Activated CD4-positive, alpha-beta memory T cell treated with anti-CD3 and anti-CD28 coated beads for 36 hours (primary cell): Measurements from ENCODE around the gene SLC39A6. TPM values are rescaled to one million over a fixed set of nuclear protein-coding genes. Genes with fewer than 3 reads are reported as not detected.
A peak's percentile ranks its signal among the peaks of the same experiment; 100 is the strongest.
"Not testable (repeated sequence)": the region's sequence is repeated elsewhere in the genome, so short reads cannot be mapped to it uniquely, and the experiment has no call there.

Source experiments
- CTCF ChIA-PET: fragments of 350-600 bp; sonication (Branson Sonifier 250); formaldehyde crosslinking; loops from one replicate; lab custom pipeline; 2021; ENCODE audit warnings: antibody characterized with exemption, inconsistent platforms; lab: Charles Lee
- POLR2A ChIA-PET: fragments of 350-600 bp; sonication (Branson Sonifier 250); formaldehyde crosslinking; loops from one replicate; lab custom pipeline; 2021; ENCODE audit warnings: antibody characterized with exemption; lab: Charles Lee
- DNase-seq: peaks from one replicate; pipeline ENCODE4 v3.0.0-alpha.2; 2020
- H3K27ac Mint-ChIP-seq: one replicate; pipeline ENCODE4 v1.8.0; 2021; ENCODE audit warnings: mixed read lengths
- H3K27me3 Mint-ChIP-seq: one replicate; pipeline ENCODE4 v1.8.0; 2021; ENCODE audit warnings: mixed read lengths
- H3K36me3 Mint-ChIP-seq: one replicate; pipeline ENCODE4 v1.8.0; 2021; ENCODE audit warnings: mixed read lengths
- H3K4me1 Mint-ChIP-seq: one replicate; pipeline ENCODE4 v1.8.0; 2021; ENCODE audit warnings: low read depth, mixed read lengths
- H3K4me3 Mint-ChIP-seq: one replicate; pipeline ENCODE4 v1.8.0; 2021; ENCODE audit warnings: mild to moderate bottlenecking, mixed read lengths
- H3K9me3 Mint-ChIP-seq: one replicate; pipeline ENCODE4 v1.8.0; 2021; ENCODE audit warnings: mixed read lengths
- intact Hi-C: fragments of 100-400 bp; cut with micrococcal nuclease; formaldehyde crosslinking; loops from one replicate; pipeline ENCODE4 v1.15.1; 2023
- total RNA-seq, 2 experiments: library from RNA; stranded (reverse); gene quantifications; one replicate each; pipeline ENCODE4 v1.2.3, GENCODE V29; 2021

The SLC39A6 gene
- total RNA-seq, 2 experiments from 2014 or later: 23.7 to 24.3 TPM

- intact Hi-C loops: no loop called here
- H3K27me3 Mint-ChIP-seq: no peaks in the 10 kb centered on the region
- peak overlapping the region; percentile 94 for H3K4me3 Mint-ChIP-seq
- H3K27ac Mint-ChIP-seq: no peak overlapping the region
- CTCF ChIA-PET: interaction anchor here (0.6 kb wide), 1 partner anchor 114 kb away, joined by 3 read pairs; no protein-coding TSS in a partner anchor
- POLR2A ChIA-PET: no interaction called here
- DNase-seq: no peak
- peaks cover 16% of the 10 kb centered on the region for H3K36me3 Mint-ChIP-seq
- H3K9me3 Mint-ChIP-seq: no peaks in the 10 kb centered on the region
- peaks cover 49% of the 10 kb centered on the region for H3K4me1 Mint-ChIP-seq
Observed at GRCh38 chr18:36131692-36132483, 2.7 kb upstream of the SLC39A6 start.

- H3K27me3 Mint-ChIP-seq: no peaks in the 10 kb centered on the region
- no peaks in the 10 kb centered on the region for H3K9me3 Mint-ChIP-seq
- no peak for DNase-seq
- peaks cover 55% of the 10 kb centered on the region for H3K4me1 Mint-ChIP-seq
- ChIA-PET CTCF (interaction anchor here (0.8 kb wide), 1 partner anchor 159 kb away, joined by 3 read pairs; the partner anchor contains the start of gene RMP24), POLR2A (interaction anchor here (1.2 kb wide), 1 partner anchor 11 kb away, joined by 3 read pairs; no protein-coding TSS in a partner anchor)
- H3K36me3 Mint-ChIP-seq: peaks cover 14% of the 10 kb centered on the region
- no peak overlapping the region for H3K27ac Mint-ChIP-seq
- intact Hi-C loops: no loop called here
- H3K4me3 Mint-ChIP-seq: peak overlapping the region; percentile 94
Observed at GRCh38 chr18:36130883-36131653, 1.9 kb upstream of the SLC39A6 start.

GRCh38 chr18:36130039-36130831, 1.1 kb upstream of the SLC39A6 start:
- peak overlapping the region; percentile 94 for H3K4me3 Mint-ChIP-seq
- H3K36me3 Mint-ChIP-seq: peaks cover 19% of the 10 kb centered on the region
- POLR2A ChIA-PET: interaction anchor here (0.5 to 1.7 kb wide), 4 partner anchors 10 to 64 kb away, joined by 3 to 6 read pairs (median 3); no protein-coding TSS in a partner anchor
- no peaks in the 10 kb centered on the region for H3K9me3 Mint-ChIP-seq
- no peak for DNase-seq
- H3K27me3 Mint-ChIP-seq: no peaks in the 10 kb centered on the region
- CTCF ChIA-PET: interaction anchor here (0.8 to 3.2 kb wide), 3 partner anchors 19 to 158 kb away, joined by 3 to 12 read pairs (median 4); partner anchors contain the start of gene RMP24
- H3K4me1 Mint-ChIP-seq: peaks cover 56% of the 10 kb centered on the region
- H3K27ac Mint-ChIP-seq: peak overlapping the region; percentile 95
- intact Hi-C loops: no loop called here

GRCh38 chr18:36128907-36129299, 237 bp downstream of the SLC39A6 start:
- Mint-ChIP-seq H3K27ac (peak overlapping the region; percentile 95), H3K4me3 (peak overlapping the region; percentile 94), H3K36me3 (peaks cover 20% of the 10 kb centered on the region), H3K4me1 (peaks cover 55% of the 10 kb centered on the region), H3K27me3 (no peaks in the 10 kb centered on the region), H3K9me3 (no peaks in the 10 kb centered on the region)
- POLR2A ChIA-PET: interaction anchor here (0.8 to 2.8 kb wide), 5 partner anchors 14 to 700 kb away, joined by 3 to 8 read pairs (median 3); partner anchors contain the start of genes KIAA1328, RMP24 and TPGS2
- no peak for DNase-seq
- CTCF ChIA-PET: interaction anchor here (0.6 to 3.2 kb wide), 4 partner anchors 17 to 111 kb away, joined by 3 to 12 read pairs (median 4); partner anchors contain the start of gene MOCOS
- intact Hi-C loops: loop anchor here (1.0 to 2.0 kb wide), 6 partner anchors 13 to 785 kb away; partner anchors contain the start of genes INO80C, RMP24, RPRD1A and ZNF24

- Mint-ChIP-seq H3K27ac (no peak overlapping the region), H3K27me3 (no peaks in the 10 kb centered on the region), H3K4me1 (peaks cover 54% of the 10 kb centered on the region), H3K36me3 (peaks cover 23% of the 10 kb centered on the region), H3K9me3 (no peaks in the 10 kb centered on the region), H3K4me3 (peak overlapping the region; percentile 94)
- ChIA-PET POLR2A (interaction anchor here (0.8 to 2.8 kb wide), 4 partner anchors 15 to 700 kb away, joined by 3 to 8 read pairs (median 3); partner anchors contain the start of genes KIAA1328, RMP24 and TPGS2), CTCF (interaction anchor here (0.6 to 3.2 kb wide), 4 partner anchors 17 to 111 kb away, joined by 3 to 12 read pairs (median 4); partner anchors contain the start of gene MOCOS)
- peak; percentile 13 for DNase-seq
- intact Hi-C loops: loop anchor here (2.0 kb wide), 1 partner anchor 632 kb away; the partner anchor contains the start of gene INO80C
Observed at GRCh38 chr18:36128530-36128870, 640 bp downstream of the SLC39A6 start.

GRCh38 chr18:36127836-36128529, 1.2 kb downstream of the SLC39A6 start:
- DNase-seq: no peak
- Mint-ChIP-seq H3K9me3 (no peaks in the 10 kb centered on the region), H3K27me3 (no peaks in the 10 kb centered on the region), H3K4me1 (peaks cover 54% of the 10 kb centered on the region), H3K27ac (no peak overlapping the region), H3K4me3 (peak overlapping the region; percentile 94), H3K36me3 (peaks cover 26% of the 10 kb centered on the region)
- ChIA-PET CTCF (interaction anchor here (0.6 to 3.2 kb wide), 3 partner anchors 32 to 110 kb away, joined by 3 to 12 read pairs (median 3); partner anchors contain the start of gene MOCOS), POLR2A (interaction anchor here (2.8 kb wide), 1 partner anchor 156 kb away, joined by 8 read pairs; the partner anchor contains the start of gene RMP24)
- intact Hi-C loops: loop anchor here (2.0 kb wide), 1 partner anchor 631 kb away; the partner anchor contains the start of gene INO80C

- Mint-ChIP-seq H3K4me1 (peaks cover 41% of the 10 kb centered on the region), H3K36me3 (peaks cover 29% of the 10 kb centered on the region), H3K4me3 (no peak overlapping the region), H3K27me3 (no peaks in the 10 kb centered on the region), H3K27ac (no peak overlapping the region), H3K9me3 (no peaks in the 10 kb centered on the region)
- intact Hi-C loops: no loop called here
- ChIA-PET POLR2A (interaction anchor here (0.7 to 2.8 kb wide), 3 partner anchors 12 to 685 kb away, joined by 3 to 8 read pairs (median 3); partner anchors contain the start of gene RMP24), CTCF (interaction anchor here (1.2 to 3.2 kb wide), 2 partner anchors 31 to 109 kb away, joined by 4 to 12 read pairs; no protein-coding TSS in a partner anchor)
- no peak for DNase-seq
Observed at GRCh38 chr18:36126668-36127067, 2.5 kb downstream of the SLC39A6 start.

GRCh38 chr18:36124841-36125240, 4.3 kb downstream of the SLC39A6 start:
- H3K9me3 Mint-ChIP-seq: no peaks in the 10 kb centered on the region
- H3K27ac Mint-ChIP-seq: no peak overlapping the region
- CTCF ChIA-PET: no interaction called here
- intact Hi-C loops: no loop called here
- H3K4me1 Mint-ChIP-seq: peaks cover 32% of the 10 kb centered on the region
- POLR2A ChIA-PET: no interaction called here
- no peaks in the 10 kb centered on the region for H3K27me3 Mint-ChIP-seq
- H3K4me3 Mint-ChIP-seq: no peak overlapping the region
- no peak for DNase-seq
- H3K36me3 Mint-ChIP-seq: peaks cover 33% of the 10 kb centered on the region

- no peak overlapping the region for H3K4me3 Mint-ChIP-seq
- H3K27me3 Mint-ChIP-seq: no peaks in the 10 kb centered on the region
- no peak for DNase-seq
- H3K27ac Mint-ChIP-seq: no peak overlapping the region
- peaks cover 38% of the 10 kb centered on the region for H3K36me3 Mint-ChIP-seq
- intact Hi-C loops: no loop called here
- ChIA-PET POLR2A (interaction anchor here (0.9 kb wide), 1 partner anchor 10 kb away, joined by 3 read pairs; no protein-coding TSS in a partner anchor), CTCF (interaction anchor here (1.1 to 1.2 kb wide), 2 partner anchors 12 to 34 kb away, joined by 3 read pairs; no protein-coding TSS in a partner anchor)
- H3K9me3 Mint-ChIP-seq: no peaks in the 10 kb centered on the region
- peaks cover 4% of the 10 kb centered on the region for H3K4me1 Mint-ChIP-seq
Observed at GRCh38 chr18:36120297-36120696, 8.8 kb downstream of the SLC39A6 start.

GRCh38 chr18:36116771-36117170, 12.4 kb downstream of the SLC39A6 start:
- DNase-seq, H3K9me3 Mint-ChIP-seq, H3K4me1 Mint-ChIP-seq, H3K4me3 Mint-ChIP-seq, CTCF ChIA-PET, intact Hi-C loops, H3K27me3 Mint-ChIP-seq, H3K27ac Mint-ChIP-seq, POLR2A ChIA-PET: not testable (repeated sequence)
- H3K36me3 Mint-ChIP-seq: peaks cover 40% of the 10 kb centered on the region
